Stimulated activated CD8-positive, alpha-beta memory T cell treated with anti-CD3 and anti-CD28 coated beads, Interleukin-2, amount 100 ng/mL, for 1 hour (primary cell): ENCODE data around the gene MAPK8IP1.

ENCODE experiments used
- DNase-seq, 2 donors: peaks; one replicate each; pipeline ENCODE4 v3.0.0-alpha.2; 2020; ENCODE audit warnings: low read depth in 2 of 2

The MAPK8IP1 gene

DNA sequence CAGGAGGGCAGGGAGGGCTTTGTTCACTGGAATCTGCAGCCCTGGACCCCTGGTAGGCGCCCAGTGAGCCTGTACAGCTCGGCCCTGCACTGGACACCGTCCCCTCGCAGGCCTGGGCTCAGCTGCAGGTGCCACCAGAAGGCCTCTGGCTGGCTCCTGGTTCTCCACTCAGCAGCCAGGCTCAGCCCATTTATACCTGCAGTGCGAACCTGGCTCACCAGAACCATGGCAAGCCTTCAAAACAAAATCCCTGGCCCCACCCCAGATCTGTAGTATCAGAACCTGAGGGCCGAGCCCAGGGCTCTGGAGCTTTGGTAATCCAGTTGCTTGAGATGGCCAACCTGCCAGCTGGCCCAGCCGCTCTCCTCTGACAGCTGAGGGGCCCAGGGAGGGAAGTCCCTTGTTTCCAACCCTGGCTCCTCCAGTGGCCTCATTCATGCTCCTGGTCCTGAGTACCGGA, 22.5 kb downstream of the MAPK8IP1 start:
- DNase-seq: no peak

DNA sequence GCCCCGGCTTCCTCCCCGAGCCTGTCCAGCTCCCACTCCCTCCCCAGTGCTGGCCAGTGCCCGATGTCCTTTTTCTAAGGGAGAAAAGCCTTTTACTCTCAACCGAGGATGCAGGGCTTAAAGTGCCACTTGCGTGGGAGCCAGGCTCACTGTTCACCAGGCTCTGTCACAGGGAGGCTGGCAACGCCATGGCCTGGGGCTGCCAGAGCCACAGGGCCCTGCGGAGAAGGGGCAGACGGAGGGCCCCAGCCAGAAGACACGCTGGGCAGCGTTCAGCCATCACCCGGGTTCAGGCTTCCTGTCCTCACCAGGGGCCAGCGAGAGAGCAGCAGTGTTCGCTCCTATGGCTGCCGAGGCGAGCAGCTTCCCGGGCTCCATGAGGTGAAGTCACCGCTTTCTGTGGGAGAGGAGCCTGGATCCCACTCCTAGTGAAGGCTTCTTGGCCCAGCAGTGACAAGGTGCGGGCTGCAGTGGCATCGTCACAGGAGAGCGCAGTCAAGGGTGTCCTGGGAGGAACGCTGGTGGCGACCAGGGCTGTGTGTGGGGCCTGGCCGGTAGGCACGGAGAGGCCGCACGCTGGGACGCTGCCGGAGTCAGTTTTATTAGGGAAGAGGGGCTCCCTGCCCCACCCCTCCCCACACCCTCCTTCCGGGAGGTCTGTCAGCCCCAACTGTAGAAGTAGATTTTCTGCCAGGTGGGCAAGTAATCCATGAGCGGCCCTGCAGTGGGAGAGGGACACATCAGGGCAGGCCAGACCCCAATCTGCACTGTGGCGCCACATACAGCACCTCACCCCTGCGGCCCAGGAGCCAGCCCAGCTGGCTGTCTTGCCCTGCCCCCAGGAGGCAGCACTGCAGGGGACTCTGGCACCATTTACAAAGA, 24.4 kb downstream of the MAPK8IP1 start:
- no peak for DNase-seq

DNA sequence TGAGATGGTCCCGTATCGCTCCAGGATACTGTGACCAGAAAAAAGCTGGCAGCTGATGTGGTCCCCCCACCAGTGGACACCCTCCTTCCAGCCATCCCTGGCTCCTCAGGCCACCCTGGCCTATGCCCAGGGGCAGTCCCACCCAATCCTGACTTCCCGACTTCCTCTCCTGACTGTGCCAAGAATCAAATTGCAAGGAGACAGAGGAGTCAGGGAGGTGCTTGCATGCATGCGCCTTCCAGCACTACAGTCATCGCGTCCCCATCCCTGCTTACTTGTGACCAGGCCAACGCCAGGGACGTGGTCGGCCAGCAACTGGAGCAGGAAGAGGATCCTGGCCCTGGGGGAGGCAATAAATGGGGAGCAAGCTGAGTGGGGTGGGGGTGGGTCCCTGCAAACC, 25.2 kb downstream of the MAPK8IP1 start:
- no peak for DNase-seq

DNA sequence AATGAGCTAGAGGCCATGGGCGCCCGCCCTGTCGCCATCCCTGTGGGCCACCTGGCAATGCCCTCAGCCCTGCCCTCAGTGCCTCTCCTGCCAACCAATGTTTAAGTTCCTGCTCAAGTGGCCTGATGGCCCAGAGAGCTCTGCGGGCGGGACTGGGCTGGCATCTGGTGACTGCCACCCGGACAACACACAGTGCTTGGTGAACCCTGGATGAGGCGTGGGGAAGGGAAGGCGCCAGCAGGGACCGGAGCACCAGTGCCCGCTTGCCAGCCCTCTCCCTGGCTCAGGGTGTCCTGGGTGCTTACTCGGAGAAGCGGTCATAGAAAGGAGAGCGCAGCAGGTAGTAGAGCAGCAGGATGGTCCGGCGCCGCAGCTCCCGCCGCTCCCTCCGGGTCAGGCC, 28.1 kb downstream of the MAPK8IP1 start:
- DNase-seq: no peak

DNA sequence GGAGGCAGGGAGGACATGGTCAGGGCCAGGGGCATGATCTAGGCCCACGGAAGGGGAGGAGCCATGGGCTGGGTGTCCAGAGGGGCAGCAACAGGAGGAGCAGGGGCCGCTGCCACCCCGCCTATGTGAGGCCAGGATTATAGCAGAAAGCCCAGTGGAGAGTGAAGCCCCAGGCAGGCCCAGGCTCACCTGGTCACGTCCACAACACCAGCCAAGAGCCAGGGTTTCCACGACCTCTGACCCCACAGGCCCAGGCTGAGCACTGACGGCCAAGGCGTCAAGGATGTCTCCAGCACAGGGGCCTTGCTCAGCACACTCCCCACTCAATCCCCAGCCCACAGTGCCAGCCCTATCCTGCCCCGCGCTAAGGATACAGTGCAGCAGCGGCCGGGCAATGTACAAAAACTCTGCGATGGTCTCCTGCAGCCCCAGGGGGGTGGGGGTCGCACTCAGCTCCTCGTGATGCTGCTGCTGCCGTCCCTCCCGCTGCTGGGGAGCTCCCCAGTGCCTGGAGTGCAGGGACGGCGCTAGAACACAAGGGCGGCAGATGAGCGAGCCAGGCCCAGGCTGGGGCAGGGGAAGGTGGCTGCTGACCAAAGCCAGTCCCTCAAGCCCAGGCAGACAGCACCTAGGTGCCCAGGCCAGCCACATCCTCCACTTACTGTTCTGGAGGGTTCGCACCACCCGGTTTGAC, 28.6 kb downstream of the MAPK8IP1 start:
- DNase-seq: no peak

DNA sequence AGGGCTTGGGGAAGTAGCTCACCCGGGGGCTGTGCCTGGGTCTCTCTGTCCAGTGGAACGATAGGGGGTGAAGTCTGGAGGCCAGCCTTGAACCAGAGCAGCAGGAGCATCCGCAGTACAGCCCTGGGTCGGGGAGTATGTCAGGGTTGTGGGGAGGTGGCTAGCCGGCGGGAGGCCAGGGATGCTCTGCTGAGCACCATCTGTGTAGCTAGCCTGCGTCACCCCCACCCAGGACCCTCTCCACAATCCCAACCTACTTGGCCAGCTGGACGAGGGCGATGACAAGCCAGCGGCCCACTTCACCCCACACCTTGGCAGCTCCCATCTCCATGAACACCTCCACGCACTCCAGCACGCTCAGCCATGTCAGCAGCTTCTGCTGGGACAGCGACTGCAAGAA, 30.0 kb downstream of the MAPK8IP1 start:
- no peak for DNase-seq

DNA sequence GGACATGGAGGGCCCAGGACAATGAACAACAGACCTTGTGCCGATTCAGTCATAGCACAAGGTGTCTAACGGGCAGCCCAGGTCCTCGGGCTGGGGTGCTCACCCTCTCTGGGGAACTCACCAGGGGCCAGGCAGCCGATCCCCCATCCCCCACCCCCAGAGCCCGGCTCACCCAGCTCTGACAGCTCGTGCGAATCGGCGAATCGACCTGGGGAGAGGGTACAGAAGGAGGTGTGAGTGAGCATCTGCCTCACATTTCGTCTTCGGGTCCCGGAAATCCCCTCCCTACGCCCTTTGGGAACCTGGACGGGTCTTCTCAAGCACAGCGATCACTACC, 31.8 kb downstream of the MAPK8IP1 start:
- no peak for DNase-seq

DNA sequence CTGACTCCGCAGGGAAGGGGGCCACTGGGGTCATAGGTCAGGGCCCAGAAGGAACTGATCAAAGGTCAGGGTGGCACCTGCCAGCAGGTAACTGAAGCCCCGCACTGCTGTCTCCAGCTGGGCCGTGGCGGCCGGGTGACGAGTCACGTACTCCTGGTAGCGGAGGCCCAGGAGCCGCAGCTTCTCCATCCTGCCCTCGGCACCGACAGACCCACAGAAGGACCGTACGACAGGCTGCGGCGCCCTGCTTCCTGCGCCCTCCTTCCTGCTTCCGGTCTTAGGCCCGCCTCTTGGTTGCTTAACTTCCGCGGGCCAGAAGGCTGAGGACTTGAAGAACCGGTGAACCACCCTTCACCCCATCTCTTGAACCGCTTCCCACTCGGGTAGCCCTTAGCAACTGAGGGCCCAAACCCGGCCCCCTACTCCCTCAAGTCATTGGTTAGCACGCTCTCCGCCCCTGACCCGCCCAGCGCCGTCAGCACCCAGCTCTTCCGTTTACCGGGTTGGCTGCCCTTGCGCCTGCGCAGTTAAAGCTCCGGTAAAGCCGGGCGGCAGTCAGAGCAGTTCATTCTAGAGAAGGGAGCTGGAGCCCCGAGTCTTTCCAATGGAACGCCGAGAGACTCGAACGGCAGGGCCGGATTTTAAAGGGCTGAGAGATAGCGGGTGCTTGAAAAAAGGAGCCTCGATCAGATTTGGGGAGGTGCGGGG, 32.3 kb downstream of the MAPK8IP1 start, which contains the start of gene PEX16:
TSS of gene PEX16 (minus strand) at position 255 of the 708 bp plus-strand sequence. CDS start at position 189, 66 bp downstream.
- DNase-seq: peak; percentile 85 to 92

DNA sequence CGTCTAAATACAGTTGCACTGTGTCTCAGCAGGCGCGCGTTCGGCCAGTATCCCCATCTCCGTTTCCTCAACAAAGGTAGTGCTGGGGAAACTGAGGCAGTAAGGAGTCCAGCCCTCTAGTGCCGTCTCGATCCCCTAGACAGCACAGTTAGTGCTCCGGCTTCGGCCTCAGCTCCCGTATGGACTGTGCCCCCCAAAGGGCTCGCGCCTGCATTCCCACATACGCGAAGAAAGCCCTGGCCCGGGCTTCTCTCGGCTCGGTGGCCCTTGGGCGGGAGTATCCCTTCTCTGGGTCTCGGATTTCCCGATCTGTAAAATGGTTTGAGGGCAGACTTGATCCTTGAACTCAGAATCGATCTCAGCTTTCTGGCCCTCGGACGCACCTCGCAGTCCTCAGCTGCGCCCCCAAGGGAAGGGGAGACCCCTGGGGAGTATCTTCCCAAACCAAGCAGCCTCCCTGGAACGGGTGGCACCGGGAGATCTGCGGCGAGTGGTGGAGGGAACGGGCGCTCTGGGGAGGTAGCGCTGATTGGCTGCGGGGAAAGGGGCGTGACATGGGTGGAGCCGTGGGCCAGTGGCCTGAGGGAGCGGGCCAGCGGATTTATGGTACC, 33.0 kb downstream of the MAPK8IP1 start:
- DNase-seq: peak in 1 of 2 donors; percentile 27

DNA sequence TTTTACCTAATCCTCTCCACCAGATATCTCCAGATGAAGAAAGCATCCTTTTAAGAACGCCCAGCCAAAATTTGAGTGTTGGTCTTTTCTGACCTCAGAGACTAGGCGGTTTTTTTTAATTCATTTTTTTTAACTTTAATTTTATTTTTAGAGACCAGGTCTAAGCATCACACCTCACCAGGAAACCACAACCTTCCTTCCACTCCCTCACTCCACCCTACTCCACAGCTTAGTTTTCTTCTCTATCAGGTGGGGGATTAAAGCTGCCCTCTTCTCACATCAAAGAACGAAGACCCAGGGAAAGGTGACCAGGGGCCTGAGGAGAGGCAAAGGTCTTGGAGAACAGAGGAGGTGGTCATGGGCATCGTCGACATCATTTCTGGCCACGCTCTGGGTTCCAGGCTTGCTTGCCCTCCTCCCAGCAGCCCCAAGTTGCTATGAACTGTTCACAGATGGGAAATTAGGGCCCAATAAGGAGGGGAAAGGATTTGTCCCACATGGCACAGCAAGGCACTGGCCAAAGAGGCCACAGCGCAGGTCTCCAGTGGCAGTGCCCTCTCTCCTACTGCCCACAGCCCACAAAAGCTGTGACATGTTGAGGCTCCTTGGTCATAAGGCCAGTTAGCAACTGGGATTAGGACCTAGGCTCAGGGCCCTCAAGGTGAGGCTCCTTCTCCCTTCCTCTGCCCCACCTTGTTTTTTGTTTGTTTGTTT, 33.7 kb downstream of the MAPK8IP1 start:
- no peak for DNase-seq

DNA sequence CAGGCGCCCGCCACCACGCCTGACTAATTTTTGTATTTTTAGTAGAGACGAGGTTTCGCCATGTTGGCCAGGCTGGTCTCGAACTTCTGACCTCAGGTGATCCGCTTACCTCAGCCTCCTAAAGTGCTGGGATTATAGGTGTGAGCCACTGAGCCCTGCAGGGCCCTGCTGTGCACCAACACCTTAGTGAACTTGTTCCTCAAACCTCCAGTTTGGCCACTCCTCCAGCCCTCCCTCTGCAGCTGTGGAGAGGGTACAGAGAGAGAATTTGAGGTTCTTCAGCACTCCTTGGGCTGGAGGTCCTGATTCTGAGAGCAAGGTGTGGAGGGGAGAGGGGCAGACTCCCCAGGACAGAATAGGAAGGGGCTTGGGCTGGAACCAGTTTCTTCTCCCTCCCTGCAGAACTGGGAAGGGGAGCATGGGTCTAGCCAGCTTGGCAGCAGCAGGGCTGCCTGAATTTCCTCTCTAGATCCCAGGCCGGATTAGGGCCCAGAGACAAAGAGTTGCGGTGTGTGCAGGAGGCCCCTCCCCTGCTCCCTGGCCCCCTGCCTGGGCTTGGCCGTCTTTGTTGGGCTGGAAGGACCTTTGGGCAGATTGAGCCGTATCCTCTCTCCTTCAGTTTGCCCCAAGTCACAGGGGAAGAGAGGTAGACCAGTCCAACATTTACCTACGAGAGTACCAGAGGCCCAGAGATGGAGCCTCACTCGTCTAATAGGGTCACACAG, 34.5 kb downstream of the MAPK8IP1 start:
- DNase-seq: no peak

DNA sequence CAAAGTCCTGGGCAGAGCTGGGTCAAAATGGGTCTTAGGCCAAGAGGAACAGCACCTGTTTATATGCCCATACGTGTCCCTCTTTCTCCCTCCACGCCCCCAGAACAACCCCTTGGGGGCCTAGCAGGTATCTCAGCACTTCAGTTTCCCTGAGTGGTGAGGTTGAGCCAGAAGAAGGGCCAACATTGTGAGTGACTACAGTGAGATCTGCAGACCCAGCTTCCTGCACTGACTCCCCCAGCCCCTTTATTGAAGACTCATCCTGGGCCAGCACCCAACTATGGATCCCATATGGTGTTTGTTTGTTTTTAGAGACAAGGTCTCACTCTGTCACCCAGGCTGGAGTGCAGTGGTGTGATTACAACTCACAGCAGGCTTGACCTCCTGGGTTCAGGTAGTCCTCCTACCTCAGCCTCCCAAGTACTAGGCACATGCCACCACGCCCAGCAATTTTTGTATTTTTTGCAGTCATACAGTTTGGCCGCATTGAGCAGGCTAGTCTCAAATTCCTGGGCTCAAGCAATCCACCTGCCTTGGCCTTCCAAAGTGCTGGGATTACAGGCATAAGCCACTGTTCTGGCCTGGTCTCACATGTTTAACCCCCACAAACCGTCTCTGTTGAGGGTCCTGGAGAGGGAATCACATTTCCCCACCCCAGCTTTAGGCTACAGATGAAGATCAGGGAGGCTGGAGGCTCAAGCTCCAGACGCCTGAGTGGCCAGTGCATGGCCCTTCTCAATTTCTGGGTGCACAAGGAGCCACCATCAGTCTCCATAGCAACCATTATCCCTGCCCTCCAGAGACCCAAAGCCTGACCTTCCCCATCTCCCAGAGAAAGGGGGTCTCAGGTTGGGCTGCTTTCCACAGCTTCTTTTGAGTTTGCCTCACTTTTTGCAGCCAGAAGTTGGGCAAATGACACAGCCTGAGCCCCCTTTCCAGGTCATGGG, 35.4 kb downstream of the MAPK8IP1 start:
- DNase-seq: no peak

DNA sequence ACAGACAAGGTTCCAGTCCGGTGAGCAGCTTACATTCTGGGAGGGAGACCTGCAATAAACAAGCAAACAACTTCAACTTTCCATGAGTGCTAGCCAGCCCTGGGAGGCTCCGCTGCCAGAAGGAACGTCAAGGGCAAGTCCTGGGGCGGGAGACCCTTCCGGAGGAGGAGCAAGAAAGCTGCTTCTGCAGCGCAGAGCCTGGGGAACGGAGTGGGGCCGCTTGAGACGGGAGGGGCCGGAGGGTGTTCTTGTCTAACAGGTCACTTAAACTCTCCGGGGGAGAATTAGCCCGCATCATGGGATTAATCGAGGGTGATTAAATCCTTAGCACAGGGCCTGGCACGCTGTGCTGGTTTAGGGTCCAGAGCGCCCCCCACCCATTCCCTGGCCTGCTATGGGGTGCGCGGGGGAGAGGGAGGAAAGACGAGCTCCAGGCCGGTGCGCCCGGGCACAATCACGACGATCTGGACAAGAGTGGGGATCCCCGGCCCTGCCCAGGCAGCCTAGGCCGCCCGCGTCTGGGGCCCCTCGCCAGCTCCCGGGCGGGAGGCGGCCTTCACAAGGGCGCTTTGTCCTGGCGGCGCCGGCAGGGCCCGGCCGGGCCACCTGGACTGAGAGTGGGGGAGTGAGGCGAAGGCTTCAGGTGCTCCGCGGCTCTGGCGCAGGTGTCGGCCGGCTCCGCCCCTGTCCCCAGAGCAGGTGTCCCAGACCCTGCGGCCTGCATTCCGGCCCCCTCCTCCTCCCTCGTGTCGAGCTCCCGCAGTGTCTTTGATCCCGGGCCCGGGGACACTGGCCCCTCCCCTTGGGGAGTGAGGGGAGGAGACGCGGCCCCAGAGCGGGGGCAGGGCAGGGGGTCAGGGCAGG, 36.3 kb downstream of the MAPK8IP1 start:
- no peak for DNase-seq

DNA sequence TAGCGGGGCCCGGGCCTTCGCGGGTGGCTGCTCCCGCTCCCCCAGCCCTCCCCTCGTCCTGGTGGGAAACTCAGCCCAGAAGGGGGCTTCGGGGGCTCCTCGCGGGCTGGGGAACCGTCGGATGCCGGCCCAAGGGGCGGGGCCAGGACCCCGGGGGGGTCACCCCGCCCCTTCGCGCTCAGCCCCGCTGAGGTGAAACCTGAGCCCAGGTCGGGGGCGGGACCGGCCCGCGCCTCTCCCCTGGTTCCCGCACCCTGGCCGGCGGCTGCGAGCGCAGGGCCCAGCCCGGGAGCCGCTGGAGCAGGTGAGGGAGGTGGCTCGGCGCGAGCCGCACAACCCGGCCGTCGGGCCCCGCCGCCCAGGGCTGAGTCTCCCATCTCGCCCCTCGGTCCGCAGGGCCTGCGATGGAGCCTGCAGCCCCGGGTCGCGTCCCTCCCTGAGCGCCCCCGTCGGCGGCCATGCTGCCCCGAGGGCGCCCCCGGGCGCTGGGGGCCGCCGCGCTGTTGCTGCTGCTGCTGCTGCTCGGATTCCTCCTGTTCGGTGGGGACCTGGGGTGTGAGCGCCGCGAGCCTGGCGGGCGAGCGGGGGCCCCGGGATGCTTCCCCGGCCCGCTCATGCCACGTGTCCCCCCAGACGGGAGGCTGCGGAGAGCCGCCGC, 37.1 kb downstream of the MAPK8IP1 start, which contains the start of gene LARGE2:
TSS of gene LARGE2 (plus strand) at position 232 of the 658 bp plus-strand sequence. CDS start at position 459, 227 bp downstream.
- no peak for DNase-seq

DNA sequence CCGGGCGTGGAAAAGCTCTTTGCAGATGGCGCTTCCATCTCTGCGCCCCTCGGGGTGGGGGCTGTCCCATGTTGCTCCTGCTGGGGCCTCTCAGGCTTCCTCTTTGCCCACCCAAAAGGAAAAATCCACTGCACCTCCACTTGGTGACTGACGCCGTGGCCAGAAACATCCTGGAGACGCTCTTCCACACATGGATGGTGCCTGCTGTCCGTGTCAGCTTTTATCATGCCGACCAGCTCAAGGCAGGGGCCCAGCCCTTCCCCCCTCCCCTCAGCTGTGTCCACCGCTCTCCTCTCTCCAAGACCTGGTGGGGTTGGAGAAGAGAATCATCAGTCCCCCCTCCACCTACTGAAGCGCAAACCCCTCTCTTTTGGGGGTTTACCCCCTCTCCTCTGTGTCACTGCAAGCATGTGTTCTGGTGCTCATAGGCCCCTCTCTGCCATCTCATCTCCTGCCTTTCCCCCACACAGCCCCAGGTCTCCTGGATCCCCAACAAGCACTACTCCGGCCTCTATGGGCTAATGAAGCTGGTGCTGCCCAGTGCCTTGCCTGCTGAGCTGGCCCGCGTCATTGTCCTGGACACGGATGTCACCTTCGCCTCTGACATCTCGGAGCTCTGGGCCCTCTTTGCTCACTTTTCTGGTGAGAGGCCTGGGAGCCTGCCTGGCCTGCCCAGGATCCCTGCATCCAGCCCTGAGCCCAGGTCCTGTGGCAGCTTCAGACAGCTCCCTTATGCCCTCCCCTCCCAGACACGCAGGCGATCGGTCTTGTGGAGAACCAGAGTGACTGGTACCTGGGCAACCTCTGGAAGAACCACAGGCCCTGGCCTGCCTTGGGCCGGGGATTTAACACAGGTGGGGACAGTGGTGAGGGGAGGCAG, 38.8 kb downstream of the MAPK8IP1 start:
- no peak for DNase-seq

DNA sequence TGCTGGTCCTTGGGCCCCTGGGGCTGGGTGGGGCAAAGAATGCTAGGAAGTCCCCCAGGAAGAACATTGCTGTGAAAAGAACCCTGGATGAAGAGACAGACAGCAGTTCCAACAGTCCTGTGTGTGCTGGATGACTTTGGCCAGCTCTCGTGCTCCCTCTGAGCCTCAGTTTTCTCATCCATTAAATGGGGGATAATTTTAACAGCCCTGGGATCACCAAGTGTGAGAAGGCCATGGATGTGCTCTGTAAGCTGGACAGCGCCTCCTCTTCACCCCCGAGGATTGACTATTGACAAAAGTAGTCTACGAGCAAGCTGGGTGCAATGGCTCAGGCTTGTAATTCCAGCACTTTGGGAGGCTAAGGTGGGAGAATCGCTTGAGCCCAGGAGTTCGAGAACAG, 39.5 kb downstream of the MAPK8IP1 start:
- no peak for DNase-seq

DNA sequence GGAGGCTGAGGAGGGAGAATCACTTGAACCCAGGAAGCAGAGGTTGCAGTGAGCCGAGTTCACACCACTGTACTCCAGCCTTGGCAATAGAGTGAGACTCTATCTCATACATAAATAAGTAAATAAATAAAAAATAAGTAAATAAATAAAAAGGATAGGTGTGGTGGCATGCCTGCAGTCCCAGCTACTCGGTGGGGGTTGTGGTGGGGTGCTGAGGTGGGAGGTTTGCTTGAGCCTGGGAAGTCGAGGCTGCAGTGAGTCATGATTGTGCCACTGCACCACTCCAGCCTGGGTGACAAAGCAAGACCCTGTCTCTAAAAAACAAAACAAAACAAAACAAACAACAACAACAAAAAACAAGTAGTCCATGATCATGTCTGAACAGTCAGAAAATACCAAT, 40.1 kb downstream of the MAPK8IP1 start:
- no peak for DNase-seq
